AG10803 (cell line): ENCODE data around the gene RPS15.
A peak's percentile ranks its signal among the peaks of the same experiment; 100 is the strongest.

ENCODE experiments used
- DNase-seq: peaks from one replicate; pipeline ENCODE4 v3.0.0; 2010; ENCODE audit warnings: low read depth
- H3K4me3 ChIP-seq: 2 replicates; pipeline ENCODE4 v1.5.1; 2011; ENCODE audit warnings: mild to moderate bottlenecking, low read length, control low read depth
- TF ChIP-seq, protein P1 (sequence below): conservative IDR thresholded peaks from 2 replicates; pipeline ENCODE4 v1.5.1; 2011; ENCODE audit warnings: mild to moderate bottlenecking, low read length, control low read depth, inconsistent platforms

The RPS15 gene

DNA sequence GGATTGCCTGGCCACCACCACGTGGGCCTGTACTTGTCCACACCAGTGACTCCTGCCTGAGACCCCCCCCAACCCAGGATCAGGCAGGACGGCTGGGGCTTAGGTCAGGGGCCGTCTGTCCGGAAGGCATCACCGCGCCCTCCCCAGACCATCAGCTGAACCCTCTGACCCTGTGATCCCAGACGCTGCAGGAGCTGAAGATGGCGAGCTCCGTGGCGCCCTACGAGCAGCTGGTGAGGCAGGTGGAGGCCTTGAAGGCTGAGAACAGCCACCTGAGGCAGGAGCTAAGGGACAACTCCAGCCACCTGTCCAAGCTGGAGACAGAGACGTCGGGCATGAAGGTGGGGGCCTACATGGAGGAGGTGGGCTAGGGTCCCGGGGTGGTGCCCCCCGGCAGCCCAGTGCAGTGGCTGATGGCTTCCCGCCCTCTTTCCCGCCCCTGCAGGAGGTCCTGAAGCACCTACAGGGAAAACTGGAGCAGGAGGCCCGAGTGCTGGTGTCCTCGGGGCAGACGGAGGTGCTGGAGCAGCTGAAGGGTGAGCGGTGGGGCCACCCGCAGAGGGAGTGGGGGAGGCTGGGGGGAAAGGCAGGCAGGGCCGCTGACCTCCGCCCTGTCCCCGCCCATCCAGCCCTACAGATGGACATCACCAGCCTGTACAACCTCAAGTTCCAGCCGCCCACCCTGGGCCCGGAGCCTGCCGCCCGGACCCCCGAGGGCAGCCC is 14.8 kb downstream of the RPS15 start:
- TF ChIP-seq, protein P1, sequence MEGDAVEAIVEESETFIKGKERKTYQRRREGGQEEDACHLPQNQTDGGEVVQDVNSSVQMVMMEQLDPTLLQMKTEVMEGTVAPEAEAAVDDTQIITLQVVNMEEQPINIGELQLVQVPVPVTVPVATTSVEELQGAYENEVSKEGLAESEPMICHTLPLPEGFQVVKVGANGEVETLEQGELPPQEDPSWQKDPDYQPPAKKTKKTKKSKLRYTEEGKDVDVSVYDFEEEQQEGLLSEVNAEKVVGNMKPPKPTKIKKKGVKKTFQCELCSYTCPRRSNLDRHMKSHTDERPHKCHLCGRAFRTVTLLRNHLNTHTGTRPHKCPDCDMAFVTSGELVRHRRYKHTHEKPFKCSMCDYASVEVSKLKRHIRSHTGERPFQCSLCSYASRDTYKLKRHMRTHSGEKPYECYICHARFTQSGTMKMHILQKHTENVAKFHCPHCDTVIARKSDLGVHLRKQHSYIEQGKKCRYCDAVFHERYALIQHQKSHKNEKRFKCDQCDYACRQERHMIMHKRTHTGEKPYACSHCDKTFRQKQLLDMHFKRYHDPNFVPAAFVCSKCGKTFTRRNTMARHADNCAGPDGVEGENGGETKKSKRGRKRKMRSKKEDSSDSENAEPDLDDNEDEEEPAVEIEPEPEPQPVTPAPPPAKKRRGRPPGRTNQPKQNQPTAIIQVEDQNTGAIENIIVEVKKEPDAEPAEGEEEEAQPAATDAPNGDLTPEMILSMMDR = no peak
- no peak overlapping the region for H3K4me3 ChIP-seq
- DNase-seq = no peak

DNA sequence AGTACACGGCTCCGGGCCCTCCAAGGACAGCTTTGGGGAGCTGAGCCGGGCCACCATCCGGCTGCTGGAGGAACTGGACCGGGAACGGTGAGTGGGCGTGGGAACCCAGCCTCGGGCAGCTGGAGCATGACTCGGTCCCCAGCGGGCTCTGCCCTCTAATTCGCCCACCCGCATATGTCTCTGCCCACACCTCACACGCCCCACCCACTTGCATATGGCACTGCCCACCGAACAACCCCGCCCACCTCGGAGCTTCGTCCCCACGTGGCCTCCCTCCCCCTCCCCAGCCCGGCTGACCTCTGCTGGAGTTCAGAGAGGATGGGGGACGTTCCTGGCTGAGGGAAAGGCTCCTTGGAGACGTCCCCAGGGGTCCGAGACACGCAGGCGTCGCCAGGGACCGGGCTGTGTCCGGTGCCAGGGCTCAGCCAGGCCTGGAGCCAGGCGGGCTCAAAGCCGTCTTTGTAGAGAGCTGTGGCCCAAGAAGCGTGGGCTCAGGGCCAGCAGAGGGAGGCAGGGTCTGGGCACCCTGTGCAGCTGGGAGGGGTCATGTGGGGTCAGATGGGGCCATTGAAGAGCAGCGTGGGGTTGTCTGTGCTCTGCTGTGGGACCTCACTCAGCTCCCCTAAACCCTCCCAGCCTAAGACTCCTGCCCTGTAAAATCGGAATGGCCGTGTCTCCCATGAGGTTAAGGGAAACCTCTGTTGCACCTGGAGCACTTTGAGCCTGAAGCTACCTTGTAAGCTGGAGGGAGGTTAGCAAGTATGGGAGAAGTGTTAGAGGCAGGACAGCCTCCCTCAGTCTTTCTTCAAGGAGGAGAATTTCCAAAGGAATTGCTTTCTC is 15.5 kb downstream of the RPS15 start:
- peak; percentile 27 for DNase-seq
- H3K4me3 ChIP-seq = no peak overlapping the region
- TF ChIP-seq, protein P1 = no peak

DNA sequence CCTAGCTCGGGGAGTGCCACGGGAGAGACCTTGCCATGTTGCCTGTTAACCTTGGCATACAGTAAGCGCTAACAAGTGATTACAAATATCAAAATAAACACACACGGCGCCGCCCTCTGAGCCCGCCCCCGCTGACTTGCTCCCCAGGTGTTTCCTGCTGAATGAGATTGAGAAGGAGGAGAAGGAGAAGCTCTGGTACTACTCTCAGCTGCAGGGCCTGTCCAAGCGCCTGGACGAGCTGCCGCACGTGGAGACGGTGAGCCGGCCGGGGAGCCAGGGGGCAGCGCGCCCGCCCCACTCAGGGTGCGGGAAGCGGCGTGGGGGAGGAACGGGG is 16.8 kb downstream of the RPS15 start:
- DNase-seq = no peak
- TF ChIP-seq, protein P1 = no peak

DNA sequence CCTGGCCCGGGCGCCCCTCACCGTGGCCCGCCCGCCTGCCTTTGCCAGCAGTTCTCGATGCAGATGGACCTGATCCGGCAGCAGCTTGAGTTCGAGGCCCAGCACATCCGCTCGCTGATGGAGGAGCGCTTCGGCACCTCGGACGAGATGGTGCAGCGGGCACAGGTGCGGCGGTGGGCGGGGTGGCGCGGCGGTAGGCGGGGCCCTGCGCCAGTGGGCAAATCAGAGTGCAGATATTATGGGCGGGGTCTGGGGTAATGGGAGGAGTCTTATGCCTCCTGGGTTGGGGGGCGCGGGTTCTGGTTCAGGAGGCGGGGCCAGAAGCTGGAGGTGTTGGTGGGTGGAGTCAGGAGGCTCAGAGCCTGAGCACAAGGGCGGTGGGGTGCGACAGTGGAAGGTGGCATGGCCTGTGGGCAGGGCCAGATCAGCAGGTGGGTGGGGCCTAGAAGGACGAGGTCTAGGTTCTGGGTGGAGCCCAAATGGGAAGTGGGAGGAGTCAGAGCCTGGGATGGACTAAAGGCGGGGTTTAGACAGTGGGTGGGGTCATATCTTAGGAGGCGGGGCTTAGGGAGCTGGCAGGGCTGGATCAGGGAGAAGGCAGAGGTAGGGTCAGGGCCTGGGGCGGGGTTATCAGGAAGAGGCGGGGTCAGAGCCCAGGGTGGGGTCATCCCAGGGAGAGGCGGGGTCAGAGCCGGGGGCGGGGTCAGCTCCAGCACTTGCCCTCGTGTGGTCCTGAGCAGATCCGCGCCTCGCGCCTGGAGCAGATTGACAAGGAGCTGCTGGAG is 17.3 kb downstream of the RPS15 start:
- TF ChIP-seq, protein P1 = no peak
- H3K4me3 ChIP-seq = no peak overlapping the region
- DNase-seq = peak; percentile 40

More for the DNA sequence above, 16.8 kb downstream of the RPS15 start:
- H3K4me3 ChIP-seq = no peak overlapping the region

DNA sequence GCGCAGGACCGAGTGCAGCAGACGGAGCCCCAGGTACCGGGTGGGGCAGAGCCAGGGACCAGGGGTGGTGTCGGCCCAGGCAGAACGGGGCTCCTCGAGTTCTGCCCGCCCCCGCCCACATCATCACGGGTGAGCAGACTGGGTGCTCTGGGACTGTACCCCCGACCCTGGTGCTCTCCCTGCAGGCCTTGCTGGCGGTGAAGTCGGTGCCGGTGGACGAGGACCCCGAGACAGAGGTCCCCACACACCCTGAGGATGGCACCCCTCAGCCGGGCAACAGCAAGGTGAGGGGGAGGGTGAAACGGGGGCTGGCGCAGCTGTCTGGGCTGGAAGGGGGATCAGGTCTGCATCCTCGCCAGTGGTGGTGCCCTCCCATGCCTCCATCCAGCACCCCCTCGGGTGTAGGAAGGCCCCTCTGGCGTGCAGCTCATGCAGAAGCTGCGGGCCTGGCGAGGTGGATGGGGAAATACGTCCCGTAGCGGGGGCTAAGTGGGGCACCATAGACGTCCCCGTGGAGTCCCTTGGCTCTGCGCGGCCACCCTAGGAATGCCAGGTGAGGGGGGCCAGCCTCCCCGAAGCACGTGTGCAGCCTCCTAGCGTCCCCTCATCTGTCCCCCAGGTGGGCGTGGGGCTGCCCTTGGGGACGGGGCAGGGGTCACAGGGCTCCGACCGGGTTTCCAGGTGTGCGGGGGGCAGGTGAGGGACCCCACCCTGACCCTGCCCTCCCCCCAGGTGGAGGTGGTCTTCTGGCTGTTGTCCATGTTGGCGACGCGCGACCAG is 18.1 kb downstream of the RPS15 start:
- TF ChIP-seq, protein P1 = no peak
- H3K4me3 ChIP-seq = no peak overlapping the region
- DNase-seq = no peak

DNA sequence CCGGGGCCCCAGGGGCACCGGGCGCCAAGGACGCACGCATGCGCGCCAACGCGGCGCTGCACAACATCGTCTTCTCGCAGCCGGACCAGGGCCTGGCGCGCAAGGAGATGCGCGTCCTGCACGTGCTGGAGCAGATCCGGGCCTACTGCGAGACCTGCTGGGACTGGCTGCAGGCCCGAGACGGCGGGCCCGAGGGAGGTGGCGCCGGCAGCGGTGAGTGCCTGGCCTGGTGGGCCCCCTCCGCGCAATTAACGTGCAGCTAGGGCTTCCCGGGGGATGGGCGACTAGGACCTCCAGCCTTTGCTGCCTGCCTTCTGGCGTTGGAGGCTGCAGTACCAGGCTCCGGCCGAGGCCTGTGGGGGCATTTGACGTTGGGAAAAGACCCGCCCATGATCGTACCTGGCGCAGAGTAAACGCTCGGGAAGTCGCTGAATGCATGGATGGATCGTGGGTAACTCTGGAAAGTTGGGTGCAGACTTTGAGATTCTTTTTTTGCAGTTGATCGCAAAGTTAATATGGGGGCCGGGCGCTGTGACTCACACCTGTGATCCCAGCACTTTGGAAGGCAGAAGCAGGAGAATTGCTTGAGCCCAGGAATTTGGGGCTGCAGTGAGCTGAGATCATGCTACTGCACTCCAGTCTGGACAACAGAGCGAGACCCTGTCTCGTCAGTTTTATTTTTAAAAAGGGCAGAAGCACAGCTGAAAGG is 19.0 kb downstream of the RPS15 start:
- TF ChIP-seq, protein P1 = peak; percentile 9; the same call in 1 of the 2 replicates
- no peak overlapping the region for H3K4me3 ChIP-seq
- DNase-seq = no peak
